ENCODE measurements around the gene AAMP. TPM values are rescaled to one million over a fixed set of nuclear protein-coding genes. Genes with fewer than 3 reads are reported as not detected.
A peak's percentile ranks its signal among the peaks of the same experiment; 100 is the strongest.

Gene AAMP
- total RNA-seq, 2 experiments from 2014 or later: 68.7 to 97.0 TPM

DNA sequence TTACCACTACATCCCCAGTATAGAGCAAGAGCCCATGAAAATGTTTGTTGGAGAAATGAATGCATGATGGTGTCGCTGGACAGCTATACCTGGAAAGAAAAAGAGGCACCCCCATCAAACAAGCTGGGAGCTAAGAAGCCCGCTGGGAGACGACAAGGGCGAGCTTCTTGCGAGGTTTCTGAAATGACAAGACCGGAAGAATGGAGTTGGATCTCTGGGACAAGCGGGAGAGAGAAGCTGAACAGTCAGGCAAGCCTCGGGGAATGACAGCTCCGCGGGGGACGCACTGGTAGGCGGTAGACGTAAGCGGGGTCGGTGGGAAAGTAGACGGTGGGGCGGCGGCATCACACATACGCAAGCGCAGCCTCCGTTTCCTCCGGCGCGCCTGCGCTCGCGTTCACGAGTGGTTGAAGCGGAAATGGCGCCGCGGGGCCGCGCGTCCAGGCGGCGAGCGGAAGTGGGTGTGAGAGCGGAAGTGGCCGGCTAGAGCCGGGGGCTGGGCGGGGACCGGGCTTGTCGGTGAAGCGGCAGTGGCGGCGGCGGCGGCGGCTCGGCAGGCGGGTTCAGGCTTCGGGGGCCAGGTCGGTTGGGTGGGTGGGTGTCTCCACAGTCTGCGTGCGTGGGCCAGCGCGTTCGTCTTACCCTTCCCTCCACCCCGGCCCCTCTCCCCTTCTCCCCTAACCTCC, 53.1 kb downstream of the AAMP start, which contains the start of gene ARPC2:
ARPC2 (plus strand) TSS at position 516 of the 686 bp plus-strand sequence. CDS start 282 bp downstream, outside the sequence.
- peaks cover 32% of the 10 kb centered on the region for H3K4me1 ChIP-seq (ENCODE audit: insufficient read depth, low read length, poor library complexity, severe bottlenecking)
- no peaks in the 10 kb centered on the region for H3K9me2 ChIP-seq (ENCODE audit: insufficient read depth, low read length)
- ChIA-PET POLR2A (interaction anchor here (0.8 to 8.8 kb wide), 4 partner anchors 11 to 314 kb away, joined by 3 to 143 read pairs (median 5); partner anchors contain the start of genes AAMP and PNKD), CTCF (ENCODE audit: unreplicated experiment) (interaction anchor here (1.4 kb wide), 1 partner anchor 40 kb away, joined by 5 read pairs; no protein-coding TSS in a partner anchor)
- peak within 1 kb of the TSS; percentile 92 for H3K27ac ChIP-seq (ENCODE audit: low read depth, low read length, poor library complexity, severe bottlenecking)
- no peak for TF ChIP-seq EZH2phosphoT487 (IDR thresholded peaks at IDR 0.05; ENCODE audit: borderline replicate concordance, low read depth, low read length)
- TF ChIP-seq, protein P1, sequence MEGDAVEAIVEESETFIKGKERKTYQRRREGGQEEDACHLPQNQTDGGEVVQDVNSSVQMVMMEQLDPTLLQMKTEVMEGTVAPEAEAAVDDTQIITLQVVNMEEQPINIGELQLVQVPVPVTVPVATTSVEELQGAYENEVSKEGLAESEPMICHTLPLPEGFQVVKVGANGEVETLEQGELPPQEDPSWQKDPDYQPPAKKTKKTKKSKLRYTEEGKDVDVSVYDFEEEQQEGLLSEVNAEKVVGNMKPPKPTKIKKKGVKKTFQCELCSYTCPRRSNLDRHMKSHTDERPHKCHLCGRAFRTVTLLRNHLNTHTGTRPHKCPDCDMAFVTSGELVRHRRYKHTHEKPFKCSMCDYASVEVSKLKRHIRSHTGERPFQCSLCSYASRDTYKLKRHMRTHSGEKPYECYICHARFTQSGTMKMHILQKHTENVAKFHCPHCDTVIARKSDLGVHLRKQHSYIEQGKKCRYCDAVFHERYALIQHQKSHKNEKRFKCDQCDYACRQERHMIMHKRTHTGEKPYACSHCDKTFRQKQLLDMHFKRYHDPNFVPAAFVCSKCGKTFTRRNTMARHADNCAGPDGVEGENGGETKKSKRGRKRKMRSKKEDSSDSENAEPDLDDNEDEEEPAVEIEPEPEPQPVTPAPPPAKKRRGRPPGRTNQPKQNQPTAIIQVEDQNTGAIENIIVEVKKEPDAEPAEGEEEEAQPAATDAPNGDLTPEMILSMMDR (conservative IDR thresholded peaks at IDR 0.05; ENCODE audit: low read length): no peak
- no peaks in the 10 kb centered on the region for H3K9me3 ChIP-seq (ENCODE audit: low read length)
- BruUV-seq (replicated peaks): no TSS peak
- peak within 1 kb of the TSS; percentile 91 for H3K4me2 ChIP-seq (ENCODE audit: low read length)
- H3K79me2 ChIP-seq (ENCODE audit: insufficient read depth, low read depth, low read length): peaks cover 51% of the 10 kb centered on the region
- H4K20me1 ChIP-seq (ENCODE audit: insufficient read depth, low read length): peaks cover 20% of the 10 kb centered on the region; the same call in 1 of the 2 replicates
- peak; percentile 97 for DNase-seq (ENCODE audit: low spot score)
- peak within 1 kb of the TSS; percentile 90 for H2AFZ ChIP-seq (ENCODE audit: low read length)
- H3K36me3 ChIP-seq (ENCODE audit: insufficient read depth, low read length): peaks cover 32% of the 10 kb centered on the region
- intact Hi-C loops (cut with micrococcal nuclease; ENCODE audit: unreplicated experiment): loop anchor here (5.0 kb wide), 1 partner anchor 350 kb away; the partner anchor contains the start of genes CNOT9 and USP37
- peak within 1 kb of the TSS; percentile 90 for H3K4me3 ChIP-seq (ENCODE audit: low read depth, low read length, poor library complexity, severe bottlenecking)

DNA sequence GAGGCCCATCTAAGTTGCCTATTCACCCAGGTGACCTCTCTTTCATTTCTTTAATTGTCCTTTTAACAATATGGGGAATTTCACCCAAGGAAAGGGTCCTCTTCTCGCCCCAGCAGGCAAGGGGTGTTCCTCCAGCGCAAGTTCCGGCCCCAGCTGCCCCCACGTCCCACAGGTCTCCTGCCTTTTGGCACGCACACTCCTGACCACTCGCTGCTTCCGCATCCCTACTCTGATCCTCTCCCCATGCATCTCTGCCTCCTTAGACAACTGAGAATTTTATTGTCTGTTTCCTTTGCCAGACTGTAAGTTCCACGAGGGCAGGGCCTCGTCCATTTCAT, 53.6 kb downstream of the AAMP start:
- peak overlapping the region; percentile 76 for H3K4me2 ChIP-seq (ENCODE audit: low read length)
- ChIA-PET CTCF (ENCODE audit: unreplicated experiment) (interaction anchor here (1.4 kb wide), 1 partner anchor 40 kb away, joined by 5 read pairs; no protein-coding TSS in a partner anchor), POLR2A (interaction anchor here (0.6 to 8.8 kb wide), 5 partner anchors 12 to 1456 kb away, joined by 3 to 143 read pairs (median 5); partner anchors contain the start of genes AAMP and PNKD)
- H3K9me3 ChIP-seq (ENCODE audit: low read length): no peaks in the 10 kb centered on the region
- peaks cover 46% of the 10 kb centered on the region for H3K79me2 ChIP-seq (ENCODE audit: insufficient read depth, low read depth, low read length)
- H3K36me3 ChIP-seq (ENCODE audit: insufficient read depth, low read length): peaks cover 27% of the 10 kb centered on the region
- no peaks in the 10 kb centered on the region for H3K9me2 ChIP-seq (ENCODE audit: insufficient read depth, low read length)
- TF ChIP-seq, protein P1 (conservative IDR thresholded peaks at IDR 0.05; ENCODE audit: low read length): no peak
- TF ChIP-seq EZH2phosphoT487 (IDR thresholded peaks at IDR 0.05; ENCODE audit: borderline replicate concordance, low read depth, low read length): no peak
- BruUV-seq (replicated peaks): TSS peak; percentile 78
- H4K20me1 ChIP-seq (ENCODE audit: insufficient read depth, low read length): peaks cover 15% of the 10 kb centered on the region; the same call in 1 of the 2 replicates
- H3K4me3 ChIP-seq (ENCODE audit: low read depth, low read length, poor library complexity, severe bottlenecking): peak overlapping the region; percentile 90
- intact Hi-C loops (cut with micrococcal nuclease; ENCODE audit: unreplicated experiment): loop anchor here (5.0 kb wide), 1 partner anchor 351 kb away; the partner anchor contains the start of genes CNOT9 and USP37
- no peak for DNase-seq (ENCODE audit: low spot score)
- peaks cover 27% of the 10 kb centered on the region for H3K4me1 ChIP-seq (ENCODE audit: insufficient read depth, low read length, poor library complexity, severe bottlenecking)
- peak overlapping the region; percentile 90 for H2AFZ ChIP-seq (ENCODE audit: low read length)
- H3K27ac ChIP-seq (ENCODE audit: low read depth, low read length, poor library complexity, severe bottlenecking): peak overlapping the region; percentile 36

Small RNAs within 50 kb of the gene (microRNA-seq; reads per million reads assigned to microRNA genes)
- not detected for gene MIR6513 (ENCODE audit: borderline replicate concordance)

Other genes starting within 250 kb of the AAMP start
- gene RUFY4, start 200.9 kb downstream of the AAMP start, total RNA-seq (2014; rRNA removed; shearing (Covaris generic)): not detected in 2 replicates
- not detected in 2 replicates for gene RUFY4, start 200.9 kb downstream of the AAMP start, total RNA-seq (2022)
- gene CXCR2, start 144.1 kb downstream of the AAMP start, total RNA-seq (2014; rRNA removed; shearing (Covaris generic)): not detected in 2 replicates
- gene CXCR2, start 144.1 kb downstream of the AAMP start, total RNA-seq (2022): not detected in 2 replicates
- gene CXCR1, start 103.2 kb downstream of the AAMP start, total RNA-seq (2014; rRNA removed; shearing (Covaris generic)): not detected in 2 replicates
- not detected in 2 replicates for gene CXCR1, start 103.2 kb downstream of the AAMP start, total RNA-seq (2022)
- gene ARPC2, start 52.9 kb downstream of the AAMP start, total RNA-seq (2014; rRNA removed; shearing (Covaris generic)): 257 and 264 TPM in 2 replicates
- gene ARPC2, start 52.9 kb downstream of the AAMP start, total RNA-seq (2022): 512 and 545 TPM in 2 replicates
- gene GPBAR1, start 9.1 kb downstream of the AAMP start, total RNA-seq (2014; rRNA removed; shearing (Covaris generic)): 0.22 TPM in 1 of 2 replicates, not detected in the other
- 0.40 and 0.44 TPM in 2 replicates for gene GPBAR1, start 9.1 kb downstream of the AAMP start, total RNA-seq (2022)
- gene PNKD, start 382 bp upstream of the AAMP start, total RNA-seq (2014; rRNA removed; shearing (Covaris generic)): 65.9 and 66.3 TPM in 2 replicates
- 62.2 and 74.5 TPM in 2 replicates for gene PNKD, start 382 bp upstream of the AAMP start, total RNA-seq (2022)
- gene TMBIM1, start 22.4 kb upstream of the AAMP start, total RNA-seq (2014; rRNA removed; shearing (Covaris generic)): 18.9 and 30.3 TPM in 2 replicates
- gene TMBIM1, start 22.4 kb upstream of the AAMP start, total RNA-seq (2022): 26.9 and 27.6 TPM in 2 replicates
- gene CATIP, start 86.7 kb upstream of the AAMP start, total RNA-seq (2014; rRNA removed; shearing (Covaris generic)): not detected in 2 replicates
- gene CATIP, start 86.7 kb upstream of the AAMP start, total RNA-seq (2022): not detected in 2 replicates
- gene SLC11A1, start 112.1 kb upstream of the AAMP start, total RNA-seq (2014; rRNA removed; shearing (Covaris generic)): 0.31 and 0.57 TPM in 2 replicates
- 0.59 and 0.78 TPM in 2 replicates for gene SLC11A1, start 112.1 kb upstream of the AAMP start, total RNA-seq (2022)
- 74.0 and 95.3 TPM in 2 replicates for gene CTDSP1, start 129.7 kb upstream of the AAMP start, total RNA-seq (2014; rRNA removed; shearing (Covaris generic))
- gene CTDSP1, start 129.7 kb upstream of the AAMP start, total RNA-seq (2022): 140 and 152 TPM in 2 replicates
- gene VIL1, start 149.0 kb upstream of the AAMP start, total RNA-seq (2014; rRNA removed; shearing (Covaris generic)): 0.47 TPM in 1 of 2 replicates, not detected in the other
- gene VIL1, start 149.0 kb upstream of the AAMP start, total RNA-seq (2022): not detected in 2 replicates